Measurements from ENCODE around the gene TMEM127. TPM values are rescaled to one million over a fixed set of nuclear protein-coding genes. Genes with fewer than 3 reads are reported as not detected.

Gene TMEM127
- total RNA-seq, 1 donor = 55.0 TPM

- Histone ChIP-seq H2AFZ (ENCODE audit: low read length) (no peak overlapping the region), H3K79me2 (ENCODE audit: insufficient read depth, low read length) (peaks cover 23% of the 10 kb centered on the region), H4K20me1 (ENCODE audit: insufficient read depth, low read length) (no peaks in the 10 kb centered on the region), H3K36me3 (ENCODE audit: insufficient read depth, low read length) (peaks cover 32% of the 10 kb centered on the region), H3K4me3 (ENCODE audit: insufficient read depth, low read length) (no peak overlapping the region), H3K4me2 (ENCODE audit: insufficient read depth, low read length) (no peak overlapping the region), H3K4me1 (ENCODE audit: insufficient read depth, low read length) (peaks cover 28% of the 10 kb centered on the region), H3K27ac (ENCODE audit: low read depth, low read length) (peak overlapping the region; percentile 42), H3K9me3 (ENCODE audit: low read depth, low read length) (no peaks in the 10 kb centered on the region), H3K27me3 (ENCODE audit: insufficient read depth, low read length) (no peaks in the 10 kb centered on the region)
- peak; percentile 89 for DNase-seq (ENCODE audit: insufficient read length, low spot score, missing footprints)
- TF ChIP-seq CTCF (IDR thresholded peaks at IDR 0.05; ENCODE audit: extremely low read depth, low read depth, low read length) = no peak
Observed at GRCh38 chr2:96249654-96250053, 16.1 kb downstream of the TMEM127 start.

GRCh38 chr2:96248624-96249023, 17.2 kb downstream of the TMEM127 start:
- no peak for DNase-seq (ENCODE audit: insufficient read length, low spot score, missing footprints)
- Histone ChIP-seq H4K20me1 (ENCODE audit: insufficient read depth, low read length) (no peaks in the 10 kb centered on the region), H3K36me3 (ENCODE audit: insufficient read depth, low read length) (peaks cover 22% of the 10 kb centered on the region)

GRCh38 chr2:96247896-96248295, 17.9 kb downstream of the TMEM127 start:
- no peak overlapping the region for H3K27ac ChIP-seq (ENCODE audit: low read depth, low read length)
- peaks cover 14% of the 10 kb centered on the region for H3K36me3 ChIP-seq (ENCODE audit: insufficient read depth, low read length)
- no peak overlapping the region for H2AFZ ChIP-seq (ENCODE audit: low read length)
- no peak for DNase-seq (ENCODE audit: insufficient read length, low spot score, missing footprints)
- H3K27me3 ChIP-seq (ENCODE audit: insufficient read depth, low read length) = no peaks in the 10 kb centered on the region
- peaks cover 30% of the 10 kb centered on the region for H3K4me1 ChIP-seq (ENCODE audit: insufficient read depth, low read length)
- no peak for TF ChIP-seq CTCF (IDR thresholded peaks at IDR 0.05; ENCODE audit: extremely low read depth, low read depth, low read length)
- no peak overlapping the region for H3K4me2 ChIP-seq (ENCODE audit: insufficient read depth, low read length)
- H4K20me1 ChIP-seq (ENCODE audit: insufficient read depth, low read length) = no peaks in the 10 kb centered on the region
- H3K79me2 ChIP-seq (ENCODE audit: insufficient read depth, low read length) = peaks cover 9% of the 10 kb centered on the region
- H3K4me3 ChIP-seq (ENCODE audit: insufficient read depth, low read length) = no peak overlapping the region
- no peaks in the 10 kb centered on the region for H3K9me3 ChIP-seq (ENCODE audit: low read depth, low read length)

More at GRCh38 chr2:96248624-96249023, 17.2 kb downstream of the TMEM127 start:
- TF ChIP-seq CTCF (IDR thresholded peaks at IDR 0.05; ENCODE audit: extremely low read depth, low read depth, low read length) = no peak
- peaks cover 28% of the 10 kb centered on the region for H3K4me1 ChIP-seq (ENCODE audit: insufficient read depth, low read length)
- H3K27me3 ChIP-seq (ENCODE audit: insufficient read depth, low read length) = no peaks in the 10 kb centered on the region
- no peak overlapping the region for H3K27ac ChIP-seq (ENCODE audit: low read depth, low read length)
- H3K4me2 ChIP-seq (ENCODE audit: insufficient read depth, low read length) = no peak overlapping the region
- no peaks in the 10 kb centered on the region for H3K9me3 ChIP-seq (ENCODE audit: low read depth, low read length)
- peaks cover 13% of the 10 kb centered on the region for H3K79me2 ChIP-seq (ENCODE audit: insufficient read depth, low read length)
- H3K4me3 ChIP-seq (ENCODE audit: insufficient read depth, low read length) = no peak overlapping the region
- no peak overlapping the region for H2AFZ ChIP-seq (ENCODE audit: low read length)

- H3K4me2 ChIP-seq (ENCODE audit: insufficient read depth, low read length) = no peak overlapping the region
- no peaks in the 10 kb centered on the region for H3K9me3 ChIP-seq (ENCODE audit: low read depth, low read length)
- TF ChIP-seq CTCF (IDR thresholded peaks at IDR 0.05; ENCODE audit: extremely low read depth, low read depth, low read length) = no peak
- no peaks in the 10 kb centered on the region for H4K20me1 ChIP-seq (ENCODE audit: insufficient read depth, low read length)
- peaks cover 6% of the 10 kb centered on the region for H3K36me3 ChIP-seq (ENCODE audit: insufficient read depth, low read length)
- H3K27ac ChIP-seq (ENCODE audit: low read depth, low read length) = no peak overlapping the region
- no peaks in the 10 kb centered on the region for H3K27me3 ChIP-seq (ENCODE audit: insufficient read depth, low read length)
- H3K4me3 ChIP-seq (ENCODE audit: insufficient read depth, low read length) = no peak overlapping the region
- no peak for DNase-seq (ENCODE audit: insufficient read length, low spot score, missing footprints)
- H3K4me1 ChIP-seq (ENCODE audit: insufficient read depth, low read length) = peaks cover 33% of the 10 kb centered on the region
- H3K79me2 ChIP-seq (ENCODE audit: insufficient read depth, low read length) = peaks cover 5% of the 10 kb centered on the region
- H2AFZ ChIP-seq (ENCODE audit: low read length) = no peak overlapping the region
Observed at GRCh38 chr2:96247009-96247408, 18.8 kb downstream of the TMEM127 start.

Data from osteoblast (primary cell).